Breast epithelium (tissue), 4 donors: ENCODE results near the gene MTOR. TPM values are rescaled to one million over a fixed set of nuclear protein-coding genes. Genes with fewer than 3 reads are reported as not detected.
"Not testable (repeated sequence)": the region's sequence is repeated elsewhere in the genome, so short reads cannot be mapped to it uniquely, and the experiment has no call there.

Source experiments
- DNase-seq, 2 donors: peaks; one replicate each; pipeline ENCODE4 v3.0.0-alpha.2; 2019; ENCODE audit warnings: low spot score in 2 of 2
- H3K27ac ChIP-seq, 2 donors: fragments of 200-600 bp; sonication (generic) in 1 of 2; one replicate each; pipeline ENCODE4 v1.5.1; 2016 to 2019; ENCODE audit warnings: mild to moderate bottlenecking in 1 of 2
- H3K27me3 ChIP-seq, 2 donors: fragments of 200-600 bp; sonication (generic) in 1 of 2; one replicate each; pipeline versions ENCODE4 v1.5.1 to v1.6.0; 2017 to 2019; ENCODE audit warnings: control low read depth in 1 of 2, mild to moderate bottlenecking in 1 of 2
- H3K36me3 ChIP-seq: fragments of 200-600 bp; one replicate; pipeline ENCODE4 v1.5.1; 2019
- H3K4me1 ChIP-seq, 2 donors: fragments of 200-600 bp; sonication (generic); one replicate each; pipeline ENCODE4 v1.5.1; 2016 to 2019; ENCODE audit warnings: control low read depth in 1 of 2
- H3K4me3 ChIP-seq, 3 donors: fragments of 200-600 bp; sonication (generic); 1 replicate in 2 of 3; 2 replicates in 1 of 3; pipeline ENCODE4 v1.5.1; 2016 to 2019; ENCODE audit warnings: mild to moderate bottlenecking in 3 of 3, moderate library complexity in 2 of 3
- H3K9me3 ChIP-seq, 2 donors: fragments of 200-600 bp; sonication (generic) in 1 of 2; one replicate each; pipeline ENCODE4 v1.5.1; 2016 to 2019; ENCODE audit warnings: control low read depth in 1 of 2
- POLR2A ChIP-seq: fragments of 450-650 bp; IDR thresholded peaks from one replicate; pipeline ENCODE4 v1.6.1; 2016; ENCODE audit warnings: antibody characterized with exemption, mild to moderate bottlenecking, moderate library complexity
- POLR2AphosphoS5 ChIP-seq, 3 donors: sonication (generic); formaldehyde crosslinking; IDR thresholded peaks; one replicate each; pipeline ENCODE4 v1.6.1; 2017; ENCODE audit warnings: antibody characterized with exemption in 3 of 3
- intact Hi-C: fragments of 100-400 bp; cut with DNase I; formaldehyde crosslinking; loops from one replicate; pipeline ENCODE4 v1.15.1; 2023; ENCODE audit warnings: low total_unique reads
- total RNA-seq, 3 donors: library from RNA; depleted of rRNA; stranded (reverse); fragments of >200 nt; gene quantifications; one replicate each; pipeline ENCODE4 v1.1.0, GENCODE V29; 2016
- TF ChIP-seq, protein P1 (sequence below), 3 donors: fragments of 450-650 bp; IDR thresholded peaks; one replicate each; pipeline ENCODE4 v1.5.1; 2016 to 2017; ENCODE audit warnings: antibody characterized with exemption in 3 of 3, mild to moderate bottlenecking in 3 of 3, moderate library complexity in 3 of 3

Gene MTOR
- total RNA-seq, 3 donors from 2014 or later = 36.8 to 48.4 (median 46.5) TPM

DNA sequence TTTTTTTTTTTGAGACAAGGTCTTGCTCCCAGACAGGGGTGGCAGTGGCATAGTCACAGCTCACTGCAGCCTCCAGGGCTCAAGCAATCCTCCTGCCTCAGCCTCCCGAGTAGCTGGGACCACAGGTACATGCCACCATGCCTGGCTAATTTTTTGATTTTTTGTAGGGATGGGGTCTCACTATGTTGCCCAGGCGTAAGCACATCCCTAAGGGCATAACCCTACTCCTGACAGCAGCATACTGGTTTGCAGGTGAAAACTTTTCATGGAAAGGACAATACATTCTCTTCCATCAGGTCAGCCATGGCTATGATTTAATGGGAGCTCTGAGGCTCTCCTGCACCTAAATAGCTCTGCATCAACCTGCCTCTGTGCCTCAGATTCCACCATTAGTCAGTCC, 40.0 kb upstream of the MTOR start:
- no peak for DNase-seq
- Histone ChIP-seq H3K4me1 (no peaks in the 10 kb centered on the region), H3K36me3 (no peaks in the 10 kb centered on the region), H3K4me3 (no peak overlapping the region), H3K27me3 (no peaks in the 10 kb centered on the region), H3K9me3 (no peaks in the 10 kb centered on the region), H3K27ac (no peak overlapping the region)
- intact Hi-C loops = no loop called here
- TF ChIP-seq, protein P1, sequence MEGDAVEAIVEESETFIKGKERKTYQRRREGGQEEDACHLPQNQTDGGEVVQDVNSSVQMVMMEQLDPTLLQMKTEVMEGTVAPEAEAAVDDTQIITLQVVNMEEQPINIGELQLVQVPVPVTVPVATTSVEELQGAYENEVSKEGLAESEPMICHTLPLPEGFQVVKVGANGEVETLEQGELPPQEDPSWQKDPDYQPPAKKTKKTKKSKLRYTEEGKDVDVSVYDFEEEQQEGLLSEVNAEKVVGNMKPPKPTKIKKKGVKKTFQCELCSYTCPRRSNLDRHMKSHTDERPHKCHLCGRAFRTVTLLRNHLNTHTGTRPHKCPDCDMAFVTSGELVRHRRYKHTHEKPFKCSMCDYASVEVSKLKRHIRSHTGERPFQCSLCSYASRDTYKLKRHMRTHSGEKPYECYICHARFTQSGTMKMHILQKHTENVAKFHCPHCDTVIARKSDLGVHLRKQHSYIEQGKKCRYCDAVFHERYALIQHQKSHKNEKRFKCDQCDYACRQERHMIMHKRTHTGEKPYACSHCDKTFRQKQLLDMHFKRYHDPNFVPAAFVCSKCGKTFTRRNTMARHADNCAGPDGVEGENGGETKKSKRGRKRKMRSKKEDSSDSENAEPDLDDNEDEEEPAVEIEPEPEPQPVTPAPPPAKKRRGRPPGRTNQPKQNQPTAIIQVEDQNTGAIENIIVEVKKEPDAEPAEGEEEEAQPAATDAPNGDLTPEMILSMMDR (IDR thresholded peaks at IDR 0.05) = no peak
- TF ChIP-seq POLR2AphosphoS5 (IDR thresholded peaks at IDR 0.05) = no peak

- no peaks in the 10 kb centered on the region for H3K9me3 ChIP-seq
- TF ChIP-seq POLR2AphosphoS5 (IDR thresholded peaks at IDR 0.05) = no peak
- TF ChIP-seq, protein P1 (IDR thresholded peaks at IDR 0.05) = no peak
- H3K27me3 ChIP-seq = no peaks in the 10 kb centered on the region
- no peaks in the 10 kb centered on the region for H3K4me1 ChIP-seq
- H3K36me3 ChIP-seq = no peaks in the 10 kb centered on the region
- H3K4me3 ChIP-seq = no peak overlapping the region
- intact Hi-C loops = no loop called here
- H3K27ac ChIP-seq = no peak overlapping the region
- no peak for DNase-seq
Observed at GRCh38 chr1:11301601-11302000, 39.2 kb upstream of the MTOR start.

GRCh38 chr1:11299225-11299574, 36.8 kb upstream of the MTOR start:
- no peak for TF ChIP-seq POLR2AphosphoS5 (IDR thresholded peaks at IDR 0.05)
- TF ChIP-seq, protein P1 (IDR thresholded peaks at IDR 0.05) = no peak
- TF ChIP-seq POLR2A = no peak

GRCh38 chr1:11298390-11299224, 36.3 kb upstream of the MTOR start:
- H3K27ac ChIP-seq = no peak overlapping the region
- H3K36me3 ChIP-seq = no peaks in the 10 kb centered on the region
- DNase-seq = no peak
- intact Hi-C loops = no loop called here
- H3K4me1 ChIP-seq = no peaks in the 10 kb centered on the region
- H3K4me3 ChIP-seq = no peak overlapping the region
- H3K27me3 ChIP-seq = no peaks in the 10 kb centered on the region
- TF ChIP-seq POLR2A (no peak), POLR2AphosphoS5 (IDR thresholded peaks at IDR 0.05) (no peak)
- TF ChIP-seq, protein P1 (IDR thresholded peaks at IDR 0.05) = no peak
- no peaks in the 10 kb centered on the region for H3K9me3 ChIP-seq

More at GRCh38 chr1:11299225-11299574, 36.8 kb upstream of the MTOR start:
- Histone ChIP-seq H3K9me3 (no peaks in the 10 kb centered on the region), H3K4me3 (no peak overlapping the region), H3K27me3 (no peaks in the 10 kb centered on the region), H3K36me3 (no peaks in the 10 kb centered on the region), H3K4me1 (no peaks in the 10 kb centered on the region), H3K27ac (no peak overlapping the region)
- DNase-seq = no peak
- intact Hi-C loops = no loop called here

- DNase-seq, H3K27me3 ChIP-seq, H3K36me3 ChIP-seq, intact Hi-C loops, H3K9me3 ChIP-seq, H3K4me1 ChIP-seq, H3K4me3 ChIP-seq, H3K27ac ChIP-seq: not testable (repeated sequence)
Observed at GRCh38 chr1:11297774-11298173, 35.4 kb upstream of the MTOR start.
